ENCODE data around the gene CLMP.

Gene CLMP

DNA sequence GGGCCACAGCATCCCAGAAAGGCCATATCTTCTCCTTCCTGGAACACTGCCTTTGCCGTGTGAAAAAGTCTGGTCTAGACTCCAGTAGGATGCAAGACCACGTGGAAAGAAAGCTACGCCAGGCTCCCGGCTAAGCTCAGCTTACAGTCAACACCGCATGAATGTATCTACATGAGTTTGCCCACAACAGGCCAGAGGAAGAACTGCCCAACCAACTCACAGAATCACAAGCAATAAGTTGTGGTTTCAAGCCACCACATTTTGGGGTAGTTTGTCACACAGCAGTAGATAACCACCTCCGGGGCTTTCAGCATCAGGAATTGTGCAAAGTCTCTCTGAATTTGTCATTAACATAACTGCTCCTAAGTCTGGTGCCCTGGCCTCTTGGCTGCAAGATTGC lies 160.5 kb downstream of the CLMP start:
- TF ChIP-seq, protein P1, sequence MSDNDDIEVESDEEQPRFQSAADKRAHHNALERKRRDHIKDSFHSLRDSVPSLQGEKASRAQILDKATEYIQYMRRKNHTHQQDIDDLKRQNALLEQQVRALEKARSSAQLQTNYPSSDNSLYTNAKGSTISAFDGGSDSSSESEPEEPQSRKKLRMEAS (IDR thresholded peaks at IDR 0.05): no peak
- no peak for TF ChIP-seq YY1 (IDR thresholded peaks at IDR 0.05; ENCODE audit: low read depth)
- TF ChIP-seq TAF1 (IDR thresholded peaks at IDR 0.05; ENCODE audit: low read depth): no peak
- no peak for TF ChIP-seq RAD21 (IDR thresholded peaks at IDR 0.05; ENCODE audit: low read depth)
- no peak for TF ChIP-seq CEBPB (IDR thresholded peaks at IDR 0.05)
- TF ChIP-seq EP300 (IDR thresholded peaks at IDR 0.05; ENCODE audit: borderline replicate concordance): no peak
- TF ChIP-seq USF1 (IDR thresholded peaks at IDR 0.05): no peak
- TF ChIP-seq CREB1 (IDR thresholded peaks at IDR 0.05; ENCODE audit: low read depth): no peak
- TF ChIP-seq FOXM1 (IDR thresholded peaks at IDR 0.05; ENCODE audit: borderline replicate concordance, low read depth): no peak
- TF ChIP-seq TCF12 (IDR thresholded peaks at IDR 0.05; ENCODE audit: low read depth): no peak
- no peak for TF ChIP-seq REST (IDR thresholded peaks at IDR 0.05; ENCODE audit: low read depth)
- no peak for TF ChIP-seq ZBTB7A (IDR thresholded peaks at IDR 0.05; ENCODE audit: low read depth)
- no peak for TF ChIP-seq NFIC (IDR thresholded peaks at IDR 0.05)
- TF ChIP-seq EGR1 (IDR thresholded peaks at IDR 0.05): no peak
- no peak for TF ChIP-seq TEAD4 (IDR thresholded peaks at IDR 0.05)

GRCh38 chr11:123033895-123034294 lies 161.2 kb downstream of the CLMP start:
- TF ChIP-seq CREB1 (IDR thresholded peaks at IDR 0.05; ENCODE audit: low read depth) (no peak), RAD21 (IDR thresholded peaks at IDR 0.05; ENCODE audit: low read depth) (peak; percentile 21; the same call in 1 of the 2 replicates)

DNA sequence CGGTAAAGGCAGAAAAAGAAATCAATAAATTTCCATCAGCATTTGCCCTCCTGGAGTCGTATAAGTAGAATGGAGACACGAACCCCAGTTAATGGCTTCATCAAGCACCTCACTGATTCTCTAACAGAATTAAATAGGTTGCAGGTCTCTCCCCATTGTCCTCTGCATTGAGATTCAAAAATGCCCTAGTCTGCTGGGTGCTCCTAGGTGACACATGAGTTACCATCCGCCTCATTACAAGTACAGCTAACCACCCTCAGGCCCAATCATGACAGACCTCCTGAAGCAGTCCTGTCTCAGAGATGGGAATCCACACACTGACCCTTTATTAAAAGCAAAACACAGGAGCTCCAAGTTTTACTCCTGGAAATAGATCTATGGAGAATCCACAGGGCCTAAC lies 164.5 kb downstream of the CLMP start:
- TF ChIP-seq EGR1 (IDR thresholded peaks at IDR 0.05) (no peak), TEAD4 (IDR thresholded peaks at IDR 0.05) (no peak), EP300 (IDR thresholded peaks at IDR 0.05; ENCODE audit: borderline replicate concordance) (no peak), FOXM1 (IDR thresholded peaks at IDR 0.05; ENCODE audit: borderline replicate concordance, low read depth) (no peak), RAD21 (IDR thresholded peaks at IDR 0.05; ENCODE audit: low read depth) (no peak), ZBTB7A (IDR thresholded peaks at IDR 0.05; ENCODE audit: low read depth) (no peak), NFIC (IDR thresholded peaks at IDR 0.05) (no peak), CEBPB (IDR thresholded peaks at IDR 0.05) (no peak), TAF1 (IDR thresholded peaks at IDR 0.05; ENCODE audit: low read depth) (no peak), TCF12 (IDR thresholded peaks at IDR 0.05; ENCODE audit: low read depth) (no peak), REST (IDR thresholded peaks at IDR 0.05; ENCODE audit: low read depth) (no peak), USF1 (IDR thresholded peaks at IDR 0.05) (no peak), YY1 (IDR thresholded peaks at IDR 0.05; ENCODE audit: low read depth) (no peak), CREB1 (IDR thresholded peaks at IDR 0.05; ENCODE audit: low read depth) (no peak)
- TF ChIP-seq, protein P1 (IDR thresholded peaks at IDR 0.05): no peak

DNA sequence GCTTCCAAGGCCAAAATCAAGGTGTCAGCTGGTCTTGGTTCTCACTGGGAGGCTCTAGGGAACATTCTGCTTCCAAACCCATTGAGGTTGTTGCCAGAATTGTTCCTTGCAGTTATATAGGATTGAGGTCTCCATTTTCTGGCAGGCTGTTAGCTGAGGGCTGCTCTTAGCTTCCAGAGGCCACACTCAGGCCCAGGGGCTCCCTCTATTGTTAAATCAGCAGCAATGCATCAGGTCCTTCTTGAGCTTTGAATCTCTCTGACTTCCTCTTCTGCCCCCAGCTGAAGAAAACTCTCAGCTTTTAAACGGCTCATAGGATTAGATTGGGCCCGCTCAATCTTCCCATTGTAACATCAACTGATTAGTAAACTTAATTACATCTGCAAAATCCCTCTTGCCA lies 174.1 kb downstream of the CLMP start:
- TF ChIP-seq YY1 (IDR thresholded peaks at IDR 0.05; ENCODE audit: low read depth) (no peak), RAD21 (IDR thresholded peaks at IDR 0.05; ENCODE audit: low read depth) (peak; percentile 62), USF1 (IDR thresholded peaks at IDR 0.05) (no peak), NFIC (IDR thresholded peaks at IDR 0.05) (no peak), CREB1 (IDR thresholded peaks at IDR 0.05; ENCODE audit: low read depth) (no peak)
